Activated T-cell treated with anti-CD3 and anti-CD28 coated beads, Interleukin-2, amount 50 U/mL, for 24 hours (primary cell): ENCODE data around the gene RPL41.

Experiments used
- DNase-seq: peaks from one replicate; pipeline ENCODE4 v3.0.0-alpha.2; 2020
- H3K27ac Mint-ChIP-seq: 2 replicates; pipeline ENCODE4 v1.8.0; 2020; ENCODE audit warnings: mild to moderate bottlenecking, mixed read lengths
- H3K27me3 Mint-ChIP-seq: 2 replicates; pipeline ENCODE4 v1.8.0; 2020; ENCODE audit warnings: mixed read lengths
- H3K36me3 Mint-ChIP-seq: 2 replicates; pipeline ENCODE4 v1.8.0; 2020; ENCODE audit warnings: low read depth, mixed read lengths
- H3K4me1 Mint-ChIP-seq: 2 replicates; pipeline ENCODE4 v1.8.0; 2020; ENCODE audit warnings: low read depth, mixed read lengths
- H3K4me3 Mint-ChIP-seq: 2 replicates; pipeline ENCODE4 v1.8.0; 2020; ENCODE audit warnings: mild to moderate bottlenecking, moderate library complexity, mixed read lengths
- H3K9me3 Mint-ChIP-seq: 2 replicates; pipeline ENCODE4 v1.8.0; 2020; ENCODE audit warnings: mixed read lengths

The RPL41 gene

DNA sequence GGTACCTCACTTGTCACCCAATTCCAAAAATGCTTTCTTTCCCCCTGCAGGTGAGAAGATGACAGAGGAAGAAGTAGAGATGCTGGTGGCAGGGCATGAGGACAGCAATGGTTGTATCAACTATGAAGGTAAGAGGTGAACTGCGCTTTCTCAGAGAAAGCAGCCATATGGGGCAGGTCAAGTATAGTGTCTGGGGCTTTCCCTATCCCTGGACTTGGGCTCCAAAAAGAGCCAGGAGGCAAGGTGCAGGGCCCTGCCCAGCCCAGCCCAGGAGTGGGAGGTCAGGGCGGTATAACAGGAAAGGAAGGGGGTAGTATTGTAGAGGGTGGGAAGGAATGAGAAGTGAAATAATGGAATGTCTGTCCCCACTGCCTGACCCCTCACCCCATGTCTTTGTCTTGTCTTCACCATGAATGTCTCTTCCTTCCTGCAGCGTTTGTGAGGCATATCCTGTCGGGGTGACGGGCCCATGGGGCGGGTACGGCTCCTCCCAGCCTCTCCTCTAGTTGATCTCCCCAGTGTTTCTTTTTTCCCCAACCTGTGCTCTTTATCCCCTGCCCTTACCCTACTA lies 43.8 kb downstream of the RPL41 start:
- Mint-ChIP-seq H3K36me3 (peaks cover 94% of the 10 kb centered on the region), H3K9me3 (no peaks in the 10 kb centered on the region), H3K4me1 (peaks cover 43% of the 10 kb centered on the region), H3K4me3 (peak overlapping the region; percentile 99), H3K27ac (peak overlapping the region; percentile 99), H3K27me3 (no peaks in the 10 kb centered on the region)
- DNase-seq = peak; percentile 69

- Mint-ChIP-seq H3K9me3 (no peaks in the 10 kb centered on the region), H3K27ac (peak overlapping the region; percentile 99), H3K4me3 (peak overlapping the region; percentile 99), H3K27me3 (no peaks in the 10 kb centered on the region), H3K4me1 (peaks cover 39% of the 10 kb centered on the region), H3K36me3 (peaks cover 94% of the 10 kb centered on the region)
- no peak for DNase-seq
Observed at GRCh38 chr12:56160894-56161689, 44.7 kb downstream of the RPL41 start.

- peaks cover 96% of the 10 kb centered on the region for H3K36me3 Mint-ChIP-seq
- peak overlapping the region; percentile 99 for H3K4me3 Mint-ChIP-seq
- H3K27me3 Mint-ChIP-seq = no peaks in the 10 kb centered on the region
- no peaks in the 10 kb centered on the region for H3K9me3 Mint-ChIP-seq
- DNase-seq = no peak
- peaks cover 39% of the 10 kb centered on the region for H3K4me1 Mint-ChIP-seq
- H3K27ac Mint-ChIP-seq = peak overlapping the region; percentile 99
Observed at GRCh38 chr12:56161690-56162351, 45.4 kb downstream of the RPL41 start.

DNA sequence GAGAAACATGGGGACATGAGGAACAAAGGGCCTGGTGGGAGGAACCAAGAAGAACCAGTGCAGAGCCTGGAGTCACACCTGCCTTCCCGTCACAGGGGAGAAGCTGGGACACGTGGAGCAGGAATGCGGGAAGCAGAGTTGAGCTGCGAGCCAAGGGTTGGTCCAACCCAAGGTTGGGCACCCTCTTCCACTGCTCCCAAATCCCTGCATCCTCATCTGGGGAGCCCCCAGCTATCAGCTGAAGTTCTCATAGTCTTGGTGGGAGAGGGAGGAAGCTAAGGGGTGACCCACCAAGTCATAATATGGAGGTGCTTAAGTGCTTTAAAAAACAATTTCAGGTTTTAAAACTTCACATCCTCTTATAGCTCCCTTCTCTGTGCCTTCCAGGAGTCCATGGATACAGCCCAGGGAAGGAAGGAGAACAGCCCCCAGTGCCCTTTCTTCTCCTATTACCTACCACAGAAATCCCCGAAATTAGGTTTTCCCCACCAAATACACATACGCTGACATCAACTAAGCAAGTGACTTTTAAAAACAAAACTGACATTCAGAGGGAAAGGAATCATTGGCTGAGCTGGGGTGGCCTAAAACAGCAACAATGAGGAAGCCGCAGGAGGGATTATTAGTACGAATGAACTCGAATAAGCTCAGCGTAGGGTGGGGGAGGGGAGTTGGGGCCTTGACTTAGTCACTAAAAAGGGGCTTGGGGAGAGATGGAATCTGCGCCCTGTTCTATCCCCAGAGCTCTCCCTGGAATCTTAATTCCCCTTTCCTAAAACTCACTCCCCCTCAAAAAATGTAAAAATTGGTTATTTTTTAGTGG lies 46.2 kb downstream of the RPL41 start:
- DNase-seq = no peak
- peaks cover 32% of the 10 kb centered on the region for H3K4me1 Mint-ChIP-seq
- peak overlapping the region; percentile 74 for H3K27ac Mint-ChIP-seq
- no peaks in the 10 kb centered on the region for H3K9me3 Mint-ChIP-seq
- no peak overlapping the region for H3K4me3 Mint-ChIP-seq
- H3K27me3 Mint-ChIP-seq = no peaks in the 10 kb centered on the region
- peaks cover 96% of the 10 kb centered on the region for H3K36me3 Mint-ChIP-seq

DNA sequence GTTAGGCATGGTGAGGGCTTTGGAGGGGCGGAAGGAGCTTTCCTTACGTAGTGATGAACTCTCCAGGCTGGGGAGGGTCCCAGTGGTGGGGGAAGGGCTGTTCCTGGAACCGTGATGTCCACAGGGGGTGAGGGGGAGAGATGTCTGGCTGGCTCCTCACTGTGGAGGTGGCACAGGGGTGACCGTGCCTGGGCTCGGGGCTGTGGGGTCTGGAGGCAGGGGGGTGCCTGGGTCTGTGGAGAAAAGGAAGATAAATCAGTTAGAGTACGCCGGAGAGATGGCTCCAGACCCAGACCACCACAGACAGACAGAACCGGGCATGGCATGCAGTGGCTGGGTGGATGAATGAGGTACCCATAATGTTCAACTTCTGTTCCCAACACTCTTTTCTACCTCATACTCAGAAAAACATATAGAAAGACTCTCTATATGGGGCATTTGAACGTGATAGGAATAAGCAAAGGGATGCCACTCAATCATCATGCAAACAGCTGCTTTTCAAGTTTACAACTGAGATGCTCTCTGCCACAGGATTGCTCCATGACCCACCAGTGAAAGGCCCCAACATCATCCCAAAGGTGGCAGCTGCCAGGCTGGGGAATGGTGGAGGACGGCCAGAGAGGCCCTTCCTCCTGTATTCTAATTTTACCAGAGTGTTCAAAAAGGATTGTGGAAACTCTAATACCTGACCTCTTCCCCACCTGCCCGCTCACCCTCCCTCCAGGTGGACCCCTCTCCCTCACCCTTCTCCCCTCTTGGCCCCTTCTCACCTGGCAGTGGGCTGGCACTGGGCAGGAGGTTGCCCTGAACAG lies 47.3 kb downstream of the RPL41 start:
- Mint-ChIP-seq H3K27me3 (no peaks in the 10 kb centered on the region), H3K9me3 (no peaks in the 10 kb centered on the region), H3K36me3 (peaks cover 96% of the 10 kb centered on the region), H3K4me3 (no peak overlapping the region), H3K27ac (peak overlapping the region; percentile 75), H3K4me1 (peaks cover 31% of the 10 kb centered on the region)
- DNase-seq = no peak

DNA sequence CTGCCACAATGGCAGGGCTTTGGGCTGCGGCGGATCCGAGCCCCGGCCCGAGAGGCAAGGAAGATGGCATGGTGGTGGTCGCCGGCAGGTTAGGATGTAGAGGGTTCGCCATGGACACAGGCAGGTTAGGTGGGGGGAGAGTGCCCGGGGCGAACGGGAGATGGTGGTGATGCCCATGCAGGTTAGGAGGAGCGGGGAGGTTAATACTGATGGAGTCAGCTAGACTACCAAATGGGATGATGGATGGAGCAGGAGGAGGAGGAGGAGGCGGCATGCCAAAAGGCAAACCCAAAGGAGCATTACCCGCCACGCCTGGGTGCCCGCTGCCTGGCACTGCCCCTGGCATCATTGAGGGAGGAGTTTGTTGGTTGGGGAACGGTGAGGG lies 47.9 kb downstream of the RPL41 start:
- Mint-ChIP-seq H3K27me3 (no peaks in the 10 kb centered on the region), H3K27ac (peak overlapping the region; percentile 75), H3K36me3 (peaks cover 96% of the 10 kb centered on the region), H3K4me1 (peaks cover 27% of the 10 kb centered on the region), H3K9me3 (no peaks in the 10 kb centered on the region), H3K4me3 (no peak overlapping the region)
- DNase-seq = no peak

DNA sequence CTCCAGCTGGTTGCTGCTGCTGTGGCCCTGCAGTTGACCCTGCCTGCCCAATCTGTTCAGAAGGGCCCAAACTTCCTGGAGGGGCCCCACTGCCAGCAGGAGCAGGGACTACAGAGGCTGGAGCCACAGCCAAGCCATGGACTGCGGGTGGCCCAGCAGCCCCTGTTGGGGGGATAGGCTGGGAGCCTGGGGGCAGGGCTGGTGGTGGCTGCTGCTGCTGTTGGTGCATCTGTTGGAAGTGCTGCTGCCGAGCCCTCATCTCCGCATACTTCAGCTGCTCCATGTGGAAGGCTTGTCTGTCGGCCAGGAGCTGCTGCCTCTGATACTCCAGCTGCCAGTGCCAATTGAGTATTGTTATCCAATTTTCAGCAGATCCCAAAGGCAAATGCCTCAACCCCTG lies 48.9 kb downstream of the RPL41 start:
- Mint-ChIP-seq H3K4me3 (no peak overlapping the region), H3K27ac (peak overlapping the region; percentile 73), H3K9me3 (no peaks in the 10 kb centered on the region), H3K4me1 (peaks cover 17% of the 10 kb centered on the region), H3K27me3 (no peaks in the 10 kb centered on the region), H3K36me3 (peaks cover 96% of the 10 kb centered on the region)
- DNase-seq = no peak
